ENCODE data around the gene PPM1G.
"Not testable (repeated sequence)": the region's sequence is repeated elsewhere in the genome, so short reads cannot be mapped to it uniquely, and the experiment has no call there.

Gene PPM1G

GRCh38 chr2:27370816-27371620 lies 38.4 kb downstream of the PPM1G start:
- peak overlapping the region; percentile 100 for H3K4me3 Mint-ChIP-seq
- H3K4me1 Mint-ChIP-seq (ENCODE audit: low read depth) = peaks cover 38% of the 10 kb centered on the region
- peak overlapping the region; percentile 99 for H3K27ac Mint-ChIP-seq
- peaks cover 17% of the 10 kb centered on the region for H3K36me3 Mint-ChIP-seq
- no peaks in the 10 kb centered on the region for H3K9me3 Mint-ChIP-seq (ENCODE audit: low read depth)
- no peaks in the 10 kb centered on the region for H3K27me3 Mint-ChIP-seq

DNA sequence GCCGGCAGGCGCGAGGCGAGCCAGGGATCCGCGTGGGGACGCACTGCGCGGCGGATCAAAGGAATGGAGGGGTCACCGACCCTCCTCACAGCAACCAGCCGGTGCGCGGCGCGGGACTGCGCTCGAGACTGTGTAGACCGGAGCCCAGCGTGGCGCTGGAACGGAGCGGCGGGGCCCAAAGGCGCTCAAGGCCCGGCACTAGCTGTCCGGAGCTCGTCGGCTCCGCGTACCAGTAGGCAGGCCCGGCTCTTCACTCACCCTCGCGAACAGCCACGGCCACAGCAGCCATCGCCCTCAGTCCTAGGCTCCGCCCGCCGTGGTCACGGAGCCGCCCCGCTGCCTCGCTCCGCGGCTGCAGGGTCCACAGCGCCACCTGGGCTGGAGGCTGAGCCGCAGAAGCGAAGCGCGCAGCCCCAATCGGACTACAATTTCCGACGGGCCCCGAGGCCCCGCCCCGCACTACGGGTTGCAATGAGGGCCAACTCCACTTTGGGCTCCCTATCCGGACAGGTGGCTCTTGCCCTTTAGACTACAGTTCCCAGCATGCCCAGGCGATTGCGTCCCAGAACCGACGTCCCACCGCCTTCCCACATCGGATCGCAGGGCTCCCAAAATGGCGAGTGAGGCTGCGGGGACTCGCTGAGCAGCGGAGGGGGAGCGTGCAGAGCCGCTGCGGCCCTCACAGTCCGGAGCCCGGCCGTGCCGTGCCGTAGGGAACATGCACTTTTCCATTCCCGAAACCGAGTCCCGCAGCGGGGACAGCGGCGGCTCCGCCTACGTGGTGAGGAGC lies 39.2 kb downstream of the PPM1G start, which contains the start of the genes EIF2B4 and SNX17:
Gene EIF2B4 (minus strand): TSS at position 313 of the 790 bp plus-strand sequence. CDS start 24 bp downstream, at position 289.
Gene SNX17 (plus strand): TSS at position 591 of the 790 bp plus-strand sequence. CDS start 128 bp downstream, at position 719.
- Mint-ChIP-seq H3K9me3 (ENCODE audit: low read depth) (no peaks in the 10 kb centered on the region), H3K27ac (peak within 1 kb of the TSS; percentile 100), H3K4me1 (ENCODE audit: low read depth) (peaks cover 38% of the 10 kb centered on the region), H3K36me3 (peaks cover 17% of the 10 kb centered on the region), H3K27me3 (no peaks in the 10 kb centered on the region), H3K4me3 (peak within 1 kb of the TSS; percentile 100)

DNA sequence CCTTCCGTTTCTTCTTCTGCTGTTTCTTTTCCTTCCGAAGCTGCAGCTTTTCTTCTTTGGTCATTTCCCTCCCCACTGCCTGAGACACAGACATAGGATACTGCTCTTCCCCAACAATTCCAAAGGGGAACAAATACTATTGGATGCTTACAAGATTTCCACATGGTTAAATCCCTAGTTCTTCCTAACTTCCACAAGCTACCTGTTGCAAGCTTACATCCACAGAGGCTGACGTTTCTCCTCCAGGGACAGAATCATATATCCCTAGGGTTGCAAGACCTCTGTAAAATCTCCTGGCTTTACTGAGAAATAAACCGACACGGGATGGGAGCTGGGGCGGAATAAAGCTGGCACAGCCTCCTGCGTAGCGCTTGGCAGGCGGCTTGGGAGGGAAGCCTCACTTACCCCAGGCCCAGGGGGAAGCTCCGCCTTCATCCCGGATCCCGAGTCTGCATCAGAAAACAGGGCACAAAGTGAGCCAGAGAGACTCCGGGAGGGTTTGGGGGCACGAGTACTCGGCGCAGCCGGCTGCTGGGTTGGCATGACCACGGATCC lies 39.8 kb downstream of the PPM1G start:
- Mint-ChIP-seq H3K27me3 (no peaks in the 10 kb centered on the region), H3K4me3 (peak overlapping the region; percentile 100), H3K36me3 (peaks cover 17% of the 10 kb centered on the region), H3K27ac (peak overlapping the region; percentile 88), H3K9me3 (ENCODE audit: low read depth) (no peaks in the 10 kb centered on the region), H3K4me1 (ENCODE audit: low read depth) (peaks cover 36% of the 10 kb centered on the region)

GRCh38 chr2:27363933-27364332 lies 45.5 kb downstream of the PPM1G start:
- no peak overlapping the region for H3K27ac Mint-ChIP-seq
- peaks cover 5% of the 10 kb centered on the region for H3K36me3 Mint-ChIP-seq
- H3K4me1 Mint-ChIP-seq (ENCODE audit: low read depth) = peaks cover 10% of the 10 kb centered on the region
- H3K4me3 Mint-ChIP-seq = no peak overlapping the region
- H3K9me3 Mint-ChIP-seq (ENCODE audit: low read depth) = no peaks in the 10 kb centered on the region
- H3K27me3 Mint-ChIP-seq = no peaks in the 10 kb centered on the region

GRCh38 chr2:27362678-27363420 lies 46.5 kb downstream of the PPM1G start:
- Mint-ChIP-seq H3K27me3 (no peaks in the 10 kb centered on the region), H3K4me3 (no peak overlapping the region), H3K27ac (peak overlapping the region; percentile 16), H3K36me3 (peaks cover 3% of the 10 kb centered on the region), H3K9me3 (ENCODE audit: low read depth) (no peaks in the 10 kb centered on the region), H3K4me1 (ENCODE audit: low read depth) (peaks cover 10% of the 10 kb centered on the region)

DNA sequence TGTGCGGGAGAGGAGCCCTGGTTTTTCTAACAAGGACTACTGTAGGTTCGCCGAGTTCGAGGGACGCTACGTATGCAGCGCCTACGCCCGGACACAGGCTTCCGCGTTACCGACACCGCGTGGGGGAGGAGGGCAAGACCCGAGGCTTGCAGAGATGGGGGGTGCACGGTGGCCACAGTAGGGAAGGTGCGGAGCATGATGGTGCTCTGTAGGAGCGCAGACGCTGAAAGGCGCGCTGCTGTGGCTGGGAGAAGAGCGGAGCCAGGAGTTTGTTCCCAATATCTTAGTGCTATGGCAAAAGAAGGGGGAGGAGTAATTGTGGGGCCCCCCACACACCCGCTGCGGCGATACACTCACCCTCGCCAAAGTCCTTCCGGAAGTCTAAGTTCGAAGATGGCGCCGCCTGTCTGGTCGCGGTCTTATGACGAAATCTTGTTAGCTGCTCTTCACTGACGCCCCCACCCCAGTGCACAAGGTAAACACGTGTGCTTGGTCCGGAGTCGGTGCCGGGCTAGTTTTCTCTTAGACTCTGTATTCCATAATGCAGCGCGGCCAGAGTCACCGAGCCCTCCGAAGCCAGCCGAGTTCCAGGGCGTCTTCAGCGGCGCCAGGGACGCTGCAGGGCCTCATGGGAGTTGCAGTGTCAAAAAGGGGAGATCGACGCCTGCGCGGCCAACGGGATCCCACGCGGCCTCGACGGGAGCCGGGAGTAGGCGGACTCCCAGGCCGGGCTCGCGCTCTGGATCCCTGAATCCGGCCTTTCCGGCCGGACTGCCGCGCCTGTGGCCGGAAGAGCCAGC lies 52.8 kb downstream of the PPM1G start, which contains the start of gene GTF3C2:
Gene GTF3C2 (minus strand): TSS at position 383 of the 800 bp plus-strand sequence. CDS start 13,210 bp downstream, outside the sequence.
- peak within 1 kb of the TSS; percentile 100 for H3K27ac Mint-ChIP-seq
- no peaks in the 10 kb centered on the region for H3K36me3 Mint-ChIP-seq
- H3K4me1 Mint-ChIP-seq (ENCODE audit: low read depth) = peaks cover 51% of the 10 kb centered on the region
- no peaks in the 10 kb centered on the region for H3K27me3 Mint-ChIP-seq
- H3K4me3 Mint-ChIP-seq = peak within 1 kb of the TSS; percentile 99
- H3K9me3 Mint-ChIP-seq (ENCODE audit: low read depth) = no peaks in the 10 kb centered on the region

- Mint-ChIP-seq H3K27ac (peak overlapping the region; percentile 100), H3K27me3 (no peaks in the 10 kb centered on the region), H3K4me1 (ENCODE audit: low read depth) (peaks cover 55% of the 10 kb centered on the region), H3K4me3 (peak overlapping the region; percentile 99), H3K36me3 (no peaks in the 10 kb centered on the region), H3K9me3 (ENCODE audit: low read depth) (no peaks in the 10 kb centered on the region)
Observed at GRCh38 chr2:27356056-27356381, 53.4 kb downstream of the PPM1G start.

DNA sequence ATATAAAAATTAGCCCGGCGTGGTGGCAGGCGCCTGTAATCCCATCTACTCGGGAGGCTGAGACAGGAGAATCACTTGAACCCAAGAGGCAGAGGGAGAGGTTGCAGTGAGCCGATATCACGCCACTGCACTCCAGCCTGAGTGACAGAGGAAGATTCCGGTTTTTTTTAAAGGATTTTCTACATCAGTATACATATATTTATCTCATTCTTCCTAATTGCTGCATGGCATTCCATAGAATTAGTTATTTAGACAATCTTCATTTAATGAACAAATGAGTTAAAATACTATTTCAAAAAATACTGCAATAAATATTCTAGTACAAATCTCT lies 54.8 kb downstream of the PPM1G start:
- Mint-ChIP-seq H3K27me3 (no peaks in the 10 kb centered on the region), H3K4me3 (peak overlapping the region; percentile 99), H3K4me1 (ENCODE audit: low read depth) (peaks cover 60% of the 10 kb centered on the region), H3K27ac (no peak overlapping the region), H3K9me3 (ENCODE audit: low read depth) (no peaks in the 10 kb centered on the region), H3K36me3 (no peaks in the 10 kb centered on the region)

- H3K4me1 Mint-ChIP-seq (ENCODE audit: low read depth) = peaks cover 62% of the 10 kb centered on the region
- H3K4me3 Mint-ChIP-seq = peak overlapping the region; percentile 40
- H3K36me3 Mint-ChIP-seq = peaks cover 2% of the 10 kb centered on the region
- no peaks in the 10 kb centered on the region for H3K27me3 Mint-ChIP-seq
- peak overlapping the region; percentile 34 for H3K27ac Mint-ChIP-seq
- H3K9me3 Mint-ChIP-seq (ENCODE audit: low read depth) = no peaks in the 10 kb centered on the region
Observed at GRCh38 chr2:27353762-27354596, 55.4 kb downstream of the PPM1G start.

DNA sequence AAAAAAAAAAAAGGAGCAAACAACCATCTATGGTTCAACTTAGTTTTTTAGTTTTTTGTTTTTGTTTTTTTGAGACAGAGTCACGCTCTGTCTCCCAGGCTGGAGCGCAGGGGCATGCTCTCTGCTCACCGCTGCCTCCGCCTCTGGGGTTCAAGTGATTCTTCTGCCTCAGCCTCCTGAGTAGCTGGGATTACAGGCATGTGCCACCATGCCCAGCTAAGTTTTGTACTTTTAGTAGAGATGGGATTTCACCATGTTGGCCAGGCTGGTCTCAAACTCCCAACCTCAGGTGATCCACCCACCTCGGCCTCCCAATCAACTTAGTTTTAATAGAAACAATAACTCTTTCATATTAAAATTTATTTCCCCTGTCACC lies 56.0 kb downstream of the PPM1G start:
- not testable (repeated sequence) for H3K27ac Mint-ChIP-seq, H3K36me3 Mint-ChIP-seq, H3K4me3 Mint-ChIP-seq

GRCh38 chr2:27351802-27352598 lies 57.4 kb downstream of the PPM1G start:
- Mint-ChIP-seq H3K36me3 (peaks cover 2% of the 10 kb centered on the region), H3K9me3 (ENCODE audit: low read depth) (no peaks in the 10 kb centered on the region), H3K4me1 (ENCODE audit: low read depth) (peaks cover 59% of the 10 kb centered on the region), H3K27ac (peak overlapping the region; percentile 34), H3K4me3 (peak overlapping the region; percentile 30), H3K27me3 (no peaks in the 10 kb centered on the region)

More for the DNA sequence above, 56.0 kb downstream of the PPM1G start:
- not testable (repeated sequence) for H3K27me3 Mint-ChIP-seq; H3K9me3 Mint-ChIP-seq (ENCODE audit: low read depth)
- H3K4me1 Mint-ChIP-seq (ENCODE audit: low read depth) = peaks cover 59% of the 10 kb centered on the region

DNA sequence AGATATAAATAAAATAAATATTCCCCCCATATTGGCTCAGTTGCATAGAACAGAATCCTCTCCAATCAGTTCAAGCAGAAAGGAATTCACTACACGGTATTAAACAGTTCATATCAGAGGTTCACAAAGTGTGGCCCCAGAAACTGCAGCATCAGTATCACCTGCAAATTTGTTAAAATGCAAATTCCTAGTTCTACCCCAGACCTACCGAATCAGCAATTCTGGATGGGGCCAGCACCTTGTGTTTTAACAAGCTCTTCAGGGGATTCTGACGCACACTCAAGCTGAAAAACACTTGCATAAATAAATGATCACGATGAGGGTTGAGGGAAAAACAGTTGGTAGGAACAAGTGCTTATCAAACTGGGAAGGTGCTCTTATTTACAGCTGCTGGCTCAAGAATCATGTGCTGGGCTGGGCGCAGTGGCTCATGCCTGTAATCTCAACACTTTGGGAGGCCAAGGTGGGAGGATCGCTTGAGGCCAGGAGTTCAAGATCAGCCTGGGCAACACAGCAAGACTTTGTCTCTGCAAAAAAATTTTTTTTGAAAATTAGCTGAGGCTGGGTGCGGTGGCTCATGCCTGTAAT lies 59.2 kb downstream of the PPM1G start:
- H3K27me3 Mint-ChIP-seq = no peaks in the 10 kb centered on the region
- H3K9me3 Mint-ChIP-seq (ENCODE audit: low read depth) = no peaks in the 10 kb centered on the region
- peaks cover 55% of the 10 kb centered on the region for H3K4me1 Mint-ChIP-seq (ENCODE audit: low read depth)
- peaks cover 2% of the 10 kb centered on the region for H3K36me3 Mint-ChIP-seq
- peak overlapping the region; percentile 17 for H3K4me3 Mint-ChIP-seq
- no peak overlapping the region for H3K27ac Mint-ChIP-seq
